ENCODE measurements around the gene CCDC71.

DNA sequence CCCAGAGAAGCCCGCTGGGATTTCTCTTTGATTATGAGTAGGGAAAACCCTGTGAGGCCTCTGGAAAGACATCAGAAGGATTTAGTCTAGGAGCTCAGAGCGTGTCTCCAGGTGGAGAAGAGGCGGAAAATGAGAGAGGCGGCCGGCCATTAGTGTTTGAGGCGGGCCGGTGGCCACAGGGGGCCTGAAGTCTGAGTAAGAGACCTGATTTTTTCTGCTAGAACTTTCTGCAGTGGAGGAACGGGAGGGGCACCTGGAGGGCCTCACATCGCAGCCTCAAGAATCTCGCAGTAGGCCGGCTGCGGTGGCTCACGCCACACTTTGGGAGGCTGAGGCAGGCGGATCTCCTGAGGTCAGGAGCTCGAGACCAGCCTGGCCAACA, 33.8 kb upstream of the CCDC71 start:
- TF ChIP-seq, protein P1, sequence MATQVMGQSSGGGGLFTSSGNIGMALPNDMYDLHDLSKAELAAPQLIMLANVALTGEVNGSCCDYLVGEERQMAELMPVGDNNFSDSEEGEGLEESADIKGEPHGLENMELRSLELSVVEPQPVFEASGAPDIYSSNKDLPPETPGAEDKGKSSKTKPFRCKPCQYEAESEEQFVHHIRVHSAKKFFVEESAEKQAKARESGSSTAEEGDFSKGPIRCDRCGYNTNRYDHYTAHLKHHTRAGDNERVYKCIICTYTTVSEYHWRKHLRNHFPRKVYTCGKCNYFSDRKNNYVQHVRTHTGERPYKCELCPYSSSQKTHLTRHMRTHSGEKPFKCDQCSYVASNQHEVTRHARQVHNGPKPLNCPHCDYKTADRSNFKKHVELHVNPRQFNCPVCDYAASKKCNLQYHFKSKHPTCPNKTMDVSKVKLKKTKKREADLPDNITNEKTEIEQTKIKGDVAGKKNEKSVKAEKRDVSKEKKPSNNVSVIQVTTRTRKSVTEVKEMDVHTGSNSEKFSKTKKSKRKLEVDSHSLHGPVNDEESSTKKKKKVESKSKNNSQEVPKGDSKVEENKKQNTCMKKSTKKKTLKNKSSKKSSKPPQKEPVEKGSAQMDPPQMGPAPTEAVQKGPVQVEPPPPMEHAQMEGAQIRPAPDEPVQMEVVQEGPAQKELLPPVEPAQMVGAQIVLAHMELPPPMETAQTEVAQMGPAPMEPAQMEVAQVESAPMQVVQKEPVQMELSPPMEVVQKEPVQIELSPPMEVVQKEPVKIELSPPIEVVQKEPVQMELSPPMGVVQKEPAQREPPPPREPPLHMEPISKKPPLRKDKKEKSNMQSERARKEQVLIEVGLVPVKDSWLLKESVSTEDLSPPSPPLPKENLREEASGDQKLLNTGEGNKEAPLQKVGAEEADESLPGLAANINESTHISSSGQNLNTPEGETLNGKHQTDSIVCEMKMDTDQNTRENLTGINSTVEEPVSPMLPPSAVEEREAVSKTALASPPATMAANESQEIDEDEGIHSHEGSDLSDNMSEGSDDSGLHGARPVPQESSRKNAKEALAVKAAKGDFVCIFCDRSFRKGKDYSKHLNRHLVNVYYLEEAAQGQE (tag by site-specific recombination; IDR thresholded peaks at IDR 0.05), result no peak
- no peak for TF ChIP-seq ZNF548 (tag by site-specific recombination; IDR thresholded peaks at IDR 0.05)
- TF ChIP-seq, protein P2, sequence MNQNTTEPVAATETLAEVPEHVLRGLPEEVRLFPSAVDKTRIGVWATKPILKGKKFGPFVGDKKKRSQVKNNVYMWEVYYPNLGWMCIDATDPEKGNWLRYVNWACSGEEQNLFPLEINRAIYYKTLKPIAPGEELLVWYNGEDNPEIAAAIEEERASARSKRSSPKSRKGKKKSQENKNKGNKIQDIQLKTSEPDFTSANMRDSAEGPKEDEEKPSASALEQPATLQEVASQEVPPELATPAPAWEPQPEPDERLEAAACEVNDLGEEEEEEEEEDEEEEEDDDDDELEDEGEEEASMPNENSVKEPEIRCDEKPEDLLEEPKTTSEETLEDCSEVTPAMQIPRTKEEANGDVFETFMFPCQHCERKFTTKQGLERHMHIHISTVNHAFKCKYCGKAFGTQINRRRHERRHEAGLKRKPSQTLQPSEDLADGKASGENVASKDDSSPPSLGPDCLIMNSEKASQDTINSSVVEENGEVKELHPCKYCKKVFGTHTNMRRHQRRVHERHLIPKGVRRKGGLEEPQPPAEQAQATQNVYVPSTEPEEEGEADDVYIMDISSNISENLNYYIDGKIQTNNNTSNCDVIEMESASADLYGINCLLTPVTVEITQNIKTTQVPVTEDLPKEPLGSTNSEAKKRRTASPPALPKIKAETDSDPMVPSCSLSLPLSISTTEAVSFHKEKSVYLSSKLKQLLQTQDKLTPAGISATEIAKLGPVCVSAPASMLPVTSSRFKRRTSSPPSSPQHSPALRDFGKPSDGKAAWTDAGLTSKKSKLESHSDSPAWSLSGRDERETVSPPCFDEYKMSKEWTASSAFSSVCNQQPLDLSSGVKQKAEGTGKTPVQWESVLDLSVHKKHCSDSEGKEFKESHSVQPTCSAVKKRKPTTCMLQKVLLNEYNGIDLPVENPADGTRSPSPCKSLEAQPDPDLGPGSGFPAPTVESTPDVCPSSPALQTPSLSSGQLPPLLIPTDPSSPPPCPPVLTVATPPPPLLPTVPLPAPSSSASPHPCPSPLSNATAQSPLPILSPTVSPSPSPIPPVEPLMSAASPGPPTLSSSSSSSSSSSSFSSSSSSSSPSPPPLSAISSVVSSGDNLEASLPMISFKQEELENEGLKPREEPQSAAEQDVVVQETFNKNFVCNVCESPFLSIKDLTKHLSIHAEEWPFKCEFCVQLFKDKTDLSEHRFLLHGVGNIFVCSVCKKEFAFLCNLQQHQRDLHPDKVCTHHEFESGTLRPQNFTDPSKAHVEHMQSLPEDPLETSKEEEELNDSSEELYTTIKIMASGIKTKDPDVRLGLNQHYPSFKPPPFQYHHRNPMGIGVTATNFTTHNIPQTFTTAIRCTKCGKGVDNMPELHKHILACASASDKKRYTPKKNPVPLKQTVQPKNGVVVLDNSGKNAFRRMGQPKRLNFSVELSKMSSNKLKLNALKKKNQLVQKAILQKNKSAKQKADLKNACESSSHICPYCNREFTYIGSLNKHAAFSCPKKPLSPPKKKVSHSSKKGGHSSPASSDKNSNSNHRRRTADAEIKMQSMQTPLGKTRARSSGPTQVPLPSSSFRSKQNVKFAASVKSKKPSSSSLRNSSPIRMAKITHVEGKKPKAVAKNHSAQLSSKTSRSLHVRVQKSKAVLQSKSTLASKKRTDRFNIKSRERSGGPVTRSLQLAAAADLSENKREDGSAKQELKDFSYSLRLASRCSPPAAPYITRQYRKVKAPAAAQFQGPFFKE (tag by site-specific recombination; IDR thresholded peaks at IDR 0.05; ENCODE audit: borderline replicate concordance), result no peak
- TF ChIP-seq ZNF350 (tag by site-specific recombination; IDR thresholded peaks at IDR 0.05), result no peak
- TF ChIP-seq, protein P3, sequence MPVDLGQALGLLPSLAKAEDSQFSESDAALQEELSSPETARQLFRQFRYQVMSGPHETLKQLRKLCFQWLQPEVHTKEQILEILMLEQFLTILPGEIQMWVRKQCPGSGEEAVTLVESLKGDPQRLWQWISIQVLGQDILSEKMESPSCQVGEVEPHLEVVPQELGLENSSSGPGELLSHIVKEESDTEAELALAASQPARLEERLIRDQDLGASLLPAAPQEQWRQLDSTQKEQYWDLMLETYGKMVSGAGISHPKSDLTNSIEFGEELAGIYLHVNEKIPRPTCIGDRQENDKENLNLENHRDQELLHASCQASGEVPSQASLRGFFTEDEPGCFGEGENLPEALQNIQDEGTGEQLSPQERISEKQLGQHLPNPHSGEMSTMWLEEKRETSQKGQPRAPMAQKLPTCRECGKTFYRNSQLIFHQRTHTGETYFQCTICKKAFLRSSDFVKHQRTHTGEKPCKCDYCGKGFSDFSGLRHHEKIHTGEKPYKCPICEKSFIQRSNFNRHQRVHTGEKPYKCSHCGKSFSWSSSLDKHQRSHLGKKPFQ (tag by site-specific recombination; IDR thresholded peaks at IDR 0.05), result no peak
- TF ChIP-seq, protein P4, sequence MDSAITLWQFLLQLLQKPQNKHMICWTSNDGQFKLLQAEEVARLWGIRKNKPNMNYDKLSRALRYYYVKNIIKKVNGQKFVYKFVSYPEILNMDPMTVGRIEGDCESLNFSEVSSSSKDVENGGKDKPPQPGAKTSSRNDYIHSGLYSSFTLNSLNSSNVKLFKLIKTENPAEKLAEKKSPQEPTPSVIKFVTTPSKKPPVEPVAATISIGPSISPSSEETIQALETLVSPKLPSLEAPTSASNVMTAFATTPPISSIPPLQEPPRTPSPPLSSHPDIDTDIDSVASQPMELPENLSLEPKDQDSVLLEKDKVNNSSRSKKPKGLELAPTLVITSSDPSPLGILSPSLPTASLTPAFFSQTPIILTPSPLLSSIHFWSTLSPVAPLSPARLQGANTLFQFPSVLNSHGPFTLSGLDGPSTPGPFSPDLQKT (IDR thresholded peaks at IDR 0.05; ENCODE audit: borderline replicate concordance, low read depth, low read length), result no peak
- no peak for TF ChIP-seq ZNF677 (tag by site-specific recombination; IDR thresholded peaks at IDR 0.05)
- TF ChIP-seq ZNF768 (tag by site-specific recombination; IDR thresholded peaks at IDR 0.05), result no peak
- TF ChIP-seq, protein P5, sequence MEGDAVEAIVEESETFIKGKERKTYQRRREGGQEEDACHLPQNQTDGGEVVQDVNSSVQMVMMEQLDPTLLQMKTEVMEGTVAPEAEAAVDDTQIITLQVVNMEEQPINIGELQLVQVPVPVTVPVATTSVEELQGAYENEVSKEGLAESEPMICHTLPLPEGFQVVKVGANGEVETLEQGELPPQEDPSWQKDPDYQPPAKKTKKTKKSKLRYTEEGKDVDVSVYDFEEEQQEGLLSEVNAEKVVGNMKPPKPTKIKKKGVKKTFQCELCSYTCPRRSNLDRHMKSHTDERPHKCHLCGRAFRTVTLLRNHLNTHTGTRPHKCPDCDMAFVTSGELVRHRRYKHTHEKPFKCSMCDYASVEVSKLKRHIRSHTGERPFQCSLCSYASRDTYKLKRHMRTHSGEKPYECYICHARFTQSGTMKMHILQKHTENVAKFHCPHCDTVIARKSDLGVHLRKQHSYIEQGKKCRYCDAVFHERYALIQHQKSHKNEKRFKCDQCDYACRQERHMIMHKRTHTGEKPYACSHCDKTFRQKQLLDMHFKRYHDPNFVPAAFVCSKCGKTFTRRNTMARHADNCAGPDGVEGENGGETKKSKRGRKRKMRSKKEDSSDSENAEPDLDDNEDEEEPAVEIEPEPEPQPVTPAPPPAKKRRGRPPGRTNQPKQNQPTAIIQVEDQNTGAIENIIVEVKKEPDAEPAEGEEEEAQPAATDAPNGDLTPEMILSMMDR (tag by site-specific recombination; IDR thresholded peaks at IDR 0.05), result no peak
- TF ChIP-seq GLI4 (tag by site-specific recombination; IDR thresholded peaks at IDR 0.05), result no peak
- no peak for TF ChIP-seq ZNF274 (IDR thresholded peaks at IDR 0.05; ENCODE audit: low read length)
- no peak for TF ChIP-seq ZNF274 (tag by site-specific recombination; IDR thresholded peaks at IDR 0.05; ENCODE audit: borderline replicate concordance)
- no peak for TF ChIP-seq ZSCAN23 (tag by site-specific recombination; IDR thresholded peaks at IDR 0.05)
- TF ChIP-seq, protein P6, sequence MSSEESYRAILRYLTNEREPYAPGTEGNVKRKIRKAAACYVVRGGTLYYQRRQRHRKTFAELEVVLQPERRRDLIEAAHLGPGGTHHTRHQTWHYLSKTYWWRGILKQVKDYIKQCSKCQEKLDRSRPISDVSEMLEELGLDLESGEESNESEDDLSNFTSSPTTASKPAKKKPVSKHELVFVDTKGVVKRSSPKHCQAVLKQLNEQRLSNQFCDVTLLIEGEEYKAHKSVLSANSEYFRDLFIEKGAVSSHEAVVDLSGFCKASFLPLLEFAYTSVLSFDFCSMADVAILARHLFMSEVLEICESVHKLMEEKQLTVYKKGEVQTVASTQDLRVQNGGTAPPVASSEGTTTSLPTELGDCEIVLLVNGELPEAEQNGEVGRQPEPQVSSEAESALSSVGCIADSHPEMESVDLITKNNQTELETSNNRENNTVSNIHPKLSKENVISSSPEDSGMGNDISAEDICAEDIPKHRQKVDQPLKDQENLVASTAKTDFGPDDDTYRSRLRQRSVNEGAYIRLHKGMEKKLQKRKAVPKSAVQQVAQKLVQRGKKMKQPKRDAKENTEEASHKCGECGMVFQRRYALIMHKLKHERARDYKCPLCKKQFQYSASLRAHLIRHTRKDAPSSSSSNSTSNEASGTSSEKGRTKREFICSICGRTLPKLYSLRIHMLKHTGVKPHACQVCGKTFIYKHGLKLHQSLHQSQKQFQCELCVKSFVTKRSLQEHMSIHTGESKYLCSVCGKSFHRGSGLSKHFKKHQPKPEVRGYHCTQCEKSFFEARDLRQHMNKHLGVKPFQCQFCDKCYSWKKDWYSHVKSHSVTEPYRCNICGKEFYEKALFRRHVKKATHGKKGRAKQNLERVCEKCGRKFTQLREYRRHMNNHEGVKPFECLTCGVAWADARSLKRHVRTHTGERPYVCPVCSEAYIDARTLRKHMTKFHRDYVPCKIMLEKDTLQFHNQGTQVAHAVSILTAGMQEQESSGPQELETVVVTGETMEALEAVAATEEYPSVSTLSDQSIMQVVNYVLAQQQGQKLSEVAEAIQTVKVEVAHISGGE (tag by site-specific recombination; conservative IDR thresholded peaks at IDR 0.05; ENCODE audit: low read depth), result no peak
- TF ChIP-seq, protein P7, sequence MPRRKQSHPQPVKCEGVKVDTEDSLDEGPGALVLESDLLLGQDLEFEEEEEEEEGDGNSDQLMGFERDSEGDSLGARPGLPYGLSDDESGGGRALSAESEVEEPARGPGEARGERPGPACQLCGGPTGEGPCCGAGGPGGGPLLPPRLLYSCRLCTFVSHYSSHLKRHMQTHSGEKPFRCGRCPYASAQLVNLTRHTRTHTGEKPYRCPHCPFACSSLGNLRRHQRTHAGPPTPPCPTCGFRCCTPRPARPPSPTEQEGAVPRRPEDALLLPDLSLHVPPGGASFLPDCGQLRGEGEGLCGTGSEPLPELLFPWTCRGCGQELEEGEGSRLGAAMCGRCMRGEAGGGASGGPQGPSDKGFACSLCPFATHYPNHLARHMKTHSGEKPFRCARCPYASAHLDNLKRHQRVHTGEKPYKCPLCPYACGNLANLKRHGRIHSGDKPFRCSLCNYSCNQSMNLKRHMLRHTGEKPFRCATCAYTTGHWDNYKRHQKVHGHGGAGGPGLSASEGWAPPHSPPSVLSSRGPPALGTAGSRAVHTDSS (tag by site-specific recombination; IDR thresholded peaks at IDR 0.05), result no peak

Measured in HEK293 (cell line).